ENCODE data around the gene GSX1. TPM values are rescaled to one million over a fixed set of nuclear protein-coding genes. Genes with fewer than 3 reads are reported as not detected.

Gene GSX1
- total RNA-seq, 3 donors from 2014 or later (not counting 1 experiment from before 2014, with no cell fraction given), result not detected

DNA sequence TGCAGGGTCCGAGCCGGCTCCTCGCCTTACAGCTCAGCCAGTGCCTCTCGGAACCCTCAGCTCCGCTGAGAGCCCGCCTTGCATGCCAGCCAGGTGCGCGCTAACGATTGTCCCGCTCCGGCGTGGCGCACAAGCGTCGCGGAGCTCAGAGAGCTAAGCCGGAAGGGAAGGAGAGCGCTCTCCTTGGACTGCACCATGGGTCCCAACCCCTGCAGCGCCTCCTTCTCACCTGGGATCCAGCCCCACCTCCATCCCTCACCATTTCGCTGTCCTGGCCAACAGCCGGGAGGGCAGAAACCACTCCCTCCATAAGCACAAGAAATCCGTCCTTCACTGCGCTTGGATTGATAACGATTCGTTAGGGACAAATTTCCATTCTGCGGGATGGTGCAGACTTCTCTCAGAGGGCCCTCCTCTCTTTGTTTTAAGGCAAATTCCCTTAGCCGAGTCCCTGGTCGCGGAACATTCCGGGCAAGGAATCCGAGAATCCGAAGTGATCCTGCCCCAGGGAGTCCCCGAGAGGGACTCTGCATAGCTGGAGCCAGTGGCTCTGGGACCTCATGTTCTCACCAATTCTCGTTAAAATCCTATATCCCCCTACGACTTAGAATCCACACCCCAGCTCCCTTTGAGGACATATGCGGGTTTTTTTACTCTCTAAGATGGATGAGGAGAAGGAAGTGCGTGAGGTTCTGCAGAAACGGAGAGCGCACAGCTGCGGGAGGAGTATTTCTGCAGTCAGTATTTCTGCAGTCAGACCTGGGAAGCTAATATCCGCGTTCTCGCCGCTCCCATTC lies 2.8 kb downstream of the GSX1 start:
- Mint-ChIP-seq H3K27me3 (ENCODE audit: low read depth in 2 of 2) (peaks cover 66 to 69% of the 10 kb centered on the region in 2 donors), H3K4me3 (no peak overlapping the region), H3K36me3 (peaks cover 5% of the 10 kb centered on the region), H3K4me1 (peaks cover 22 to 29% of the 10 kb centered on the region in 2 donors), H3K27ac (no peak overlapping the region), H3K9me3 (peaks cover 0 to 2% of the 10 kb centered on the region in 2 donors)
- Histone ChIP-seq H3K27ac (ENCODE audit: low read length) (no peak overlapping the region), H3K9me3 (ENCODE audit: control insufficient read depth, insufficient read depth, low read length) (no peaks in the 10 kb centered on the region), H3K36me3 (ENCODE audit: control insufficient read depth, insufficient read depth, low read length) (no peaks in the 10 kb centered on the region), H3K4me3 (ENCODE audit: low read length) (no peak overlapping the region), H3K27me3 (ENCODE audit: control insufficient read depth, insufficient read depth, low read length) (peaks cover 61% of the 10 kb centered on the region), H3K4me1 (ENCODE audit: control insufficient read depth, insufficient read depth, low read length) (peaks cover 20% of the 10 kb centered on the region)
- TF ChIP-seq, protein P1, sequence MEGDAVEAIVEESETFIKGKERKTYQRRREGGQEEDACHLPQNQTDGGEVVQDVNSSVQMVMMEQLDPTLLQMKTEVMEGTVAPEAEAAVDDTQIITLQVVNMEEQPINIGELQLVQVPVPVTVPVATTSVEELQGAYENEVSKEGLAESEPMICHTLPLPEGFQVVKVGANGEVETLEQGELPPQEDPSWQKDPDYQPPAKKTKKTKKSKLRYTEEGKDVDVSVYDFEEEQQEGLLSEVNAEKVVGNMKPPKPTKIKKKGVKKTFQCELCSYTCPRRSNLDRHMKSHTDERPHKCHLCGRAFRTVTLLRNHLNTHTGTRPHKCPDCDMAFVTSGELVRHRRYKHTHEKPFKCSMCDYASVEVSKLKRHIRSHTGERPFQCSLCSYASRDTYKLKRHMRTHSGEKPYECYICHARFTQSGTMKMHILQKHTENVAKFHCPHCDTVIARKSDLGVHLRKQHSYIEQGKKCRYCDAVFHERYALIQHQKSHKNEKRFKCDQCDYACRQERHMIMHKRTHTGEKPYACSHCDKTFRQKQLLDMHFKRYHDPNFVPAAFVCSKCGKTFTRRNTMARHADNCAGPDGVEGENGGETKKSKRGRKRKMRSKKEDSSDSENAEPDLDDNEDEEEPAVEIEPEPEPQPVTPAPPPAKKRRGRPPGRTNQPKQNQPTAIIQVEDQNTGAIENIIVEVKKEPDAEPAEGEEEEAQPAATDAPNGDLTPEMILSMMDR (IDR thresholded peaks at IDR 0.05), result no peak
- intact Hi-C loops (cut with micrococcal nuclease), result no loop called here
- DNase-seq, result no peak
- WGBS (ENCODE audit: insufficient coverage), result 9% methylated on average over 42 of the region's 44 CpGs
- ATAC-seq, result no peak

- intact Hi-C loops (cut with micrococcal nuclease), result no loop called here
- H3K4me3 Mint-ChIP-seq, result no peak overlapping the region
- H3K27me3 ChIP-seq (ENCODE audit: control insufficient read depth, insufficient read depth, low read length), result peaks cover 62% of the 10 kb centered on the region
- H3K27ac Mint-ChIP-seq, result no peak overlapping the region
- no peak overlapping the region for H3K27ac ChIP-seq (ENCODE audit: low read length)
- DNase-seq (no peak), ATAC-seq (no peak)
- TF ChIP-seq, protein P1 (IDR thresholded peaks at IDR 0.05), result no peak
- 9% methylated on average over 6 of the region's 6 CpGs for WGBS (ENCODE audit: insufficient coverage)
- peaks cover 16 to 23% of the 10 kb centered on the region in 2 donors for H3K4me1 Mint-ChIP-seq
- H3K4me3 ChIP-seq (ENCODE audit: low read length), result no peak overlapping the region
- H3K27me3 Mint-ChIP-seq (ENCODE audit: low read depth in 2 of 2), result peaks cover 69 to 71% of the 10 kb centered on the region in 2 donors
- H3K9me3 Mint-ChIP-seq, result peaks cover 0 to 2% of the 10 kb centered on the region in 2 donors
- peaks cover 5% of the 10 kb centered on the region for H3K36me3 Mint-ChIP-seq
- H3K36me3 ChIP-seq (ENCODE audit: control insufficient read depth, insufficient read depth, low read length), result no peaks in the 10 kb centered on the region
- peaks cover 17% of the 10 kb centered on the region for H3K4me1 ChIP-seq (ENCODE audit: control insufficient read depth, insufficient read depth, low read length)
- H3K9me3 ChIP-seq (ENCODE audit: control insufficient read depth, insufficient read depth, low read length), result no peaks in the 10 kb centered on the region
These were observed 3.4 kb downstream of the GSX1 start for GRCh38 chr13:27795718-27796019.

GRCh38 chr13:27796544-27797227 lies 4.4 kb downstream of the GSX1 start:
- TF ChIP-seq, protein P1 (IDR thresholded peaks at IDR 0.05), result no peak
- intact Hi-C loops (cut with micrococcal nuclease), result no loop called here

More at GRCh38 chr13:27796544-27797227, 4.4 kb downstream of the GSX1 start:
- H3K4me3 Mint-ChIP-seq, result no peak overlapping the region
- H3K27me3 ChIP-seq (ENCODE audit: control insufficient read depth, insufficient read depth, low read length), result peaks cover 55% of the 10 kb centered on the region
- H3K4me1 ChIP-seq (ENCODE audit: control insufficient read depth, insufficient read depth, low read length), result peaks cover 7% of the 10 kb centered on the region
- peaks cover 68 to 69% of the 10 kb centered on the region in 2 donors for H3K27me3 Mint-ChIP-seq (ENCODE audit: low read depth in 2 of 2)
- H3K36me3 Mint-ChIP-seq, result no peaks in the 10 kb centered on the region
- H3K27ac Mint-ChIP-seq, result no peak overlapping the region
- ATAC-seq (no peak), DNase-seq (no peak)
- H3K9me3 Mint-ChIP-seq, result peaks cover 0 to 2% of the 10 kb centered on the region in 2 donors
- H3K4me3 ChIP-seq (ENCODE audit: low read length), result no peak overlapping the region
- no peak overlapping the region for H3K27ac ChIP-seq (ENCODE audit: low read length)
- no peaks in the 10 kb centered on the region for H3K9me3 ChIP-seq (ENCODE audit: control insufficient read depth, insufficient read depth, low read length)
- H3K4me1 Mint-ChIP-seq, result peaks cover 6 to 13% of the 10 kb centered on the region in 2 donors
- H3K36me3 ChIP-seq (ENCODE audit: control insufficient read depth, insufficient read depth, low read length), result no peaks in the 10 kb centered on the region
- WGBS (ENCODE audit: insufficient coverage), result 6% methylated on average over 24 of the region's 24 CpGs

All from natural killer cell (primary cell).